Measurements from ENCODE around the gene YIPF3.

DNA sequence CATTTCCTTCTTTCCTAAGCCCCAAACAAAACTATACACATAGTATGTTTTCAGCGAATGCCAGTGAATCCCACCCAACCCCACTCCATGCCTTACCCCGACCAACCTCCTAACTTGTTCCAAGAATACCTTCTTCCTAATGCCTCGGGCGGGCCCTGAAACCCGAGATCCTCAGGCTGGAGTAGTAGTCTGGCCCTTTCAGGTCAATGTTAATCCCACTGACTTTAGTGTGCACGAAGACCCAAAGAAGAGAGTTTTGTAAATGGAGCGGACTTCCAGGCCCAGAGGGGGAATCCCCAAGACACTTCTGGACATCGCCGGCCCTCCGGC, 394 bp downstream of the YIPF3 start:
- TF ChIP-seq, protein P1, sequence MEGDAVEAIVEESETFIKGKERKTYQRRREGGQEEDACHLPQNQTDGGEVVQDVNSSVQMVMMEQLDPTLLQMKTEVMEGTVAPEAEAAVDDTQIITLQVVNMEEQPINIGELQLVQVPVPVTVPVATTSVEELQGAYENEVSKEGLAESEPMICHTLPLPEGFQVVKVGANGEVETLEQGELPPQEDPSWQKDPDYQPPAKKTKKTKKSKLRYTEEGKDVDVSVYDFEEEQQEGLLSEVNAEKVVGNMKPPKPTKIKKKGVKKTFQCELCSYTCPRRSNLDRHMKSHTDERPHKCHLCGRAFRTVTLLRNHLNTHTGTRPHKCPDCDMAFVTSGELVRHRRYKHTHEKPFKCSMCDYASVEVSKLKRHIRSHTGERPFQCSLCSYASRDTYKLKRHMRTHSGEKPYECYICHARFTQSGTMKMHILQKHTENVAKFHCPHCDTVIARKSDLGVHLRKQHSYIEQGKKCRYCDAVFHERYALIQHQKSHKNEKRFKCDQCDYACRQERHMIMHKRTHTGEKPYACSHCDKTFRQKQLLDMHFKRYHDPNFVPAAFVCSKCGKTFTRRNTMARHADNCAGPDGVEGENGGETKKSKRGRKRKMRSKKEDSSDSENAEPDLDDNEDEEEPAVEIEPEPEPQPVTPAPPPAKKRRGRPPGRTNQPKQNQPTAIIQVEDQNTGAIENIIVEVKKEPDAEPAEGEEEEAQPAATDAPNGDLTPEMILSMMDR (IDR thresholded peaks at IDR 0.05) = no peak
- TF ChIP-seq POLR2A (IDR thresholded peaks at IDR 0.05) = no peak

Measured in esophagus squamous epithelium (tissue), 4 donors.